WTC11 (cell line): ENCODE measurements around the gene EAF2. TPM values are rescaled to one million over a fixed set of nuclear protein-coding genes. Genes with fewer than 3 reads are reported as not detected.

Experiments used
- ATAC-seq: fragments of 200-7000 bp; cut with Tn5 transposase; 2 replicates; pipeline ENCODE4 v1.10.0; 2021; ENCODE audit warnings: mild to moderate bottlenecking, moderate library complexity
- CTCF ChIA-PET: fragments of 300-600 bp; sonication (Branson Sonifier 250); formaldehyde crosslinking; loops from one replicate; lab custom pipeline; 2021; ENCODE audit warnings: antibody characterized with exemption; lab: Charles Lee
- POLR2A ChIA-PET: fragments of 350-600 bp; sonication (Branson Sonifier 250); formaldehyde crosslinking; loops from one replicate; lab custom pipeline; 2021; ENCODE audit warnings: antibody characterized with exemption; lab: Charles Lee
- DNase-seq: peaks from one replicate; pipeline ENCODE4 v3.0.0; 2021; ENCODE audit warnings: low spot score
- H3K27ac Mint-ChIP-seq: 2 replicates; pipeline ENCODE4 v1.8.0; 2021; ENCODE audit warnings: mixed read lengths
- H3K27me3 Mint-ChIP-seq: 2 replicates; pipeline ENCODE4 v1.8.0; 2021; ENCODE audit warnings: low read depth, mild to moderate bottlenecking, moderate library complexity, mixed read lengths
- H3K36me3 Mint-ChIP-seq: 2 replicates; pipeline ENCODE4 v1.8.0; 2021; ENCODE audit warnings: mixed read lengths
- H3K4me1 Mint-ChIP-seq: 2 replicates; pipeline ENCODE4 v1.8.0; 2022; ENCODE audit warnings: mixed read lengths
- H3K4me3 Mint-ChIP-seq: 2 replicates; pipeline ENCODE4 v1.8.0; 2021; ENCODE audit warnings: mild to moderate bottlenecking, moderate library complexity, mixed read lengths
- H3K9me3 Mint-ChIP-seq: 2 replicates; pipeline ENCODE4 v1.8.0; 2021; ENCODE audit warnings: mixed read lengths
- ARID4B ChIP-seq: sonication (generic); formaldehyde crosslinking; IDR thresholded peaks from 2 replicates; pipeline ENCODE4 v1.8.0; 2023; ENCODE audit warnings: missing genetic modification reagents, mild to moderate bottlenecking, borderline replicate concordance
- CBFB ChIP-seq: sonication (generic); formaldehyde crosslinking; IDR thresholded peaks from 2 replicates; pipeline ENCODE4 v1.8.1; 2022; ENCODE audit warnings: mild to moderate bottlenecking, low read depth, missing genetic modification reagents
- CREB1 ChIP-seq: sonication (generic); formaldehyde crosslinking; IDR thresholded peaks from 2 replicates; pipeline ENCODE4 v1.8.0; 2023; ENCODE audit warnings: mild to moderate bottlenecking, missing genetic modification reagents
- ELF4 ChIP-seq: sonication (generic); formaldehyde crosslinking; IDR thresholded peaks from 2 replicates; pipeline ENCODE4 v1.8.1; 2022; ENCODE audit warnings: low read depth, mild to moderate bottlenecking, moderate library complexity, missing genetic modification reagents
- EMX1 ChIP-seq: fragments of 250-450 bp; sonication (Bioruptor Pico); IDR thresholded peaks from 2 replicates; pipeline ENCODE4 v1.8.0; 2021; ENCODE audit warnings: mild to moderate bottlenecking
- FOXK1 ChIP-seq: sonication (generic); formaldehyde crosslinking; IDR thresholded peaks from 2 replicates; pipeline ENCODE4 v1.8.0; 2022; ENCODE audit warnings: mild to moderate bottlenecking, moderate library complexity, missing genetic modification reagents
- FOXP1 ChIP-seq: sonication (generic); formaldehyde crosslinking; IDR thresholded peaks from 2 replicates; pipeline ENCODE4 v1.8.0; 2022; ENCODE audit warnings: missing genetic modification reagents, mild to moderate bottlenecking, moderate library complexity, borderline replicate concordance
- GTF2I ChIP-seq: fragments of 250-450 bp; sonication (Bioruptor Pico); conservative IDR thresholded peaks from 2 replicates; pipeline ENCODE4 v1.4.0; 2021; ENCODE audit warnings: mild to moderate bottlenecking
- HMGA2 ChIP-seq: fragments of 250-450 bp; sonication (Bioruptor Pico); IDR thresholded peaks from 2 replicates; pipeline ENCODE4 v1.4.0; 2021; ENCODE audit warnings: mild to moderate bottlenecking, moderate library complexity
- MXD4 ChIP-seq: fragments of 250-450 bp; sonication (Bioruptor Pico); IDR thresholded peaks from 2 replicates; pipeline ENCODE4 v1.8.0; 2021; ENCODE audit warnings: mild to moderate bottlenecking, moderate library complexity, borderline replicate concordance
- MYBL2 ChIP-seq: sonication (generic); formaldehyde crosslinking; IDR thresholded peaks from 2 replicates; pipeline ENCODE4 v1.8.1; 2023; ENCODE audit warnings: mild to moderate bottlenecking, moderate library complexity, missing genetic modification reagents
- NFATC4 ChIP-seq: fragments of 250-450 bp; sonication (Bioruptor Pico); IDR thresholded peaks from 2 replicates; pipeline ENCODE4 v1.9.0; 2021; ENCODE audit warnings: mild to moderate bottlenecking
- NR1H2 ChIP-seq: sonication (generic); formaldehyde crosslinking; IDR thresholded peaks from 2 replicates; pipeline ENCODE4 v1.9.0; 2021; ENCODE audit warnings: mild to moderate bottlenecking, moderate library complexity, missing genetic modification reagents
- PRDM15 ChIP-seq: sonication (generic); formaldehyde crosslinking; IDR thresholded peaks from 2 replicates; pipeline ENCODE4 v1.8.0; 2022; ENCODE audit warnings: missing genetic modification reagents
- RELA ChIP-seq: sonication (generic); formaldehyde crosslinking; IDR thresholded peaks from 2 replicates; pipeline ENCODE4 v1.8.1; 2022; ENCODE audit warnings: missing genetic modification reagents, mild to moderate bottlenecking, borderline replicate concordance
- SP1 ChIP-seq: sonication (generic); formaldehyde crosslinking; conservative IDR thresholded peaks from 2 replicates; pipeline ENCODE4 v1.8.1; 2022; ENCODE audit warnings: missing genetic modification reagents
- ZNF138 ChIP-seq: sonication (generic); formaldehyde crosslinking; conservative IDR thresholded peaks from 2 replicates; pipeline ENCODE4 v1.8.1; 2022; ENCODE audit warnings: mild to moderate bottlenecking, moderate library complexity, missing genetic modification reagents
- ZNF317 ChIP-seq: sonication (generic); formaldehyde crosslinking; IDR thresholded peaks from 2 replicates; pipeline ENCODE4 v1.8.1; 2023; ENCODE audit warnings: low read depth, mild to moderate bottlenecking, moderate library complexity, missing genetic modification reagents, borderline replicate concordance
- ZNF423 ChIP-seq: fragments of 250-450 bp; sonication (Bioruptor Pico); IDR thresholded peaks from 2 replicates; pipeline ENCODE4 v2.1.2; 2022; ENCODE audit warnings: mild to moderate bottlenecking, moderate library complexity
- ZSCAN18 ChIP-seq: fragments of 250-450 bp; sonication (Bioruptor Pico); IDR thresholded peaks from 2 replicates; pipeline ENCODE4 v2.1.2; 2022; ENCODE audit warnings: mild to moderate bottlenecking, moderate library complexity
- total RNA-seq: library from RNA; stranded (reverse); gene quantifications from 3 replicates; pipeline ENCODE4 v1.2.3, GENCODE V29; 2021

EAF2 gene
- total RNA-seq, 1 experiment from 2014 or later = 5.3 TPM

- H3K27ac Mint-ChIP-seq = no peak overlapping the region
- TF ChIP-seq ZNF317 (no peak), HMGA2 (CRISPR knock-in tag) (no peak), ELF4 (no peak), RELA (CRISPR knock-in tag) (no peak), FOXK1 (CRISPR knock-in tag) (no peak), NR1H2 (CRISPR knock-in tag) (no peak), SP1 (CRISPR knock-in tag) (no peak), CREB1 (CRISPR knock-in tag) (no peak), MXD4 (CRISPR knock-in tag) (no peak), NFATC4 (no peak), GTF2I (CRISPR knock-in tag) (no peak), MYBL2 (CRISPR knock-in tag) (no peak), EMX1 (CRISPR knock-in tag) (no peak), FOXP1 (no peak), ZNF423 (CRISPR knock-in tag) (no peak), ARID4B (no peak), PRDM15 (CRISPR knock-in tag) (no peak), ZSCAN18 (CRISPR knock-in tag) (no peak), ZNF138 (CRISPR knock-in tag) (no peak), CBFB (CRISPR knock-in tag) (no peak)
- peaks cover 12% of the 10 kb centered on the region for H3K4me1 Mint-ChIP-seq
- H3K9me3 Mint-ChIP-seq = peaks cover 14% of the 10 kb centered on the region
- H3K36me3 Mint-ChIP-seq = peaks cover 17% of the 10 kb centered on the region
- H3K4me3 Mint-ChIP-seq = no peak overlapping the region
- no peak for ATAC-seq
- no peak for DNase-seq
- CTCF ChIA-PET = no interaction called here
- no peaks in the 10 kb centered on the region for H3K27me3 Mint-ChIP-seq
- POLR2A ChIA-PET = no interaction called here
These were observed 78.4 kb downstream of the EAF2 start for GRCh38 chr3:121913305-121913990.
